Duodenal mucosa (tissue), 2 donors: ENCODE results near the gene TCEAL7.
A peak's percentile ranks its signal among the peaks of the same experiment; 100 is the strongest.
"Not testable (repeated sequence)": the region's sequence is repeated elsewhere in the genome, so short reads cannot be mapped to it uniquely, and the experiment has no call there.

Experiments
- H3K27ac ChIP-seq: one replicate; pipeline ENCODE4 v1.7.0; 2013; ENCODE audit warnings: low read depth, low read length
- H3K27me3 ChIP-seq, 2 donors: one replicate each; pipeline ENCODE4 v1.7.0; 2013; ENCODE audit warnings: low read length in 2 of 2, control low read depth in 1 of 2; ENCODE audit not compliant: insufficient read depth in 2 of 2, control insufficient read depth in 1 of 2
- H3K36me3 ChIP-seq, 2 donors: one replicate each; pipeline ENCODE4 v1.7.0; 2013; ENCODE audit warnings: low read length in 2 of 2, control low read depth in 1 of 2; ENCODE audit not compliant: insufficient read depth in 2 of 2, control insufficient read depth in 1 of 2
- H3K4me1 ChIP-seq, 2 donors: one replicate each; pipeline ENCODE4 v1.7.0; 2013; ENCODE audit warnings: low read length in 2 of 2, control low read depth in 1 of 2; ENCODE audit not compliant: insufficient read depth in 2 of 2, control insufficient read depth in 1 of 2
- H3K4me3 ChIP-seq, 2 donors: one replicate each; pipeline ENCODE4 v1.7.0; 2013; ENCODE audit warnings: low read length in 2 of 2, low read depth in 1 of 2
- H3K9ac ChIP-seq, 2 donors: one replicate each; pipeline ENCODE4 v1.7.0; 2013; ENCODE audit warnings: low read length in 2 of 2, low read depth in 1 of 2
- H3K9me3 ChIP-seq, 2 donors: one replicate each; pipeline ENCODE4 v1.7.0; 2013; ENCODE audit warnings: low read length in 2 of 2, control low read depth in 1 of 2; ENCODE audit not compliant: control insufficient read depth in 1 of 2

The TCEAL7 gene, protein sequence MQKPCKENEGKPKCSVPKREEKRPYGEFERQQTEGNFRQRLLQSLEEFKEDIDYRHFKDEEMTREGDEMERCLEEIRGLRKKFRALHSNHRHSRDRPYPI

DNA sequence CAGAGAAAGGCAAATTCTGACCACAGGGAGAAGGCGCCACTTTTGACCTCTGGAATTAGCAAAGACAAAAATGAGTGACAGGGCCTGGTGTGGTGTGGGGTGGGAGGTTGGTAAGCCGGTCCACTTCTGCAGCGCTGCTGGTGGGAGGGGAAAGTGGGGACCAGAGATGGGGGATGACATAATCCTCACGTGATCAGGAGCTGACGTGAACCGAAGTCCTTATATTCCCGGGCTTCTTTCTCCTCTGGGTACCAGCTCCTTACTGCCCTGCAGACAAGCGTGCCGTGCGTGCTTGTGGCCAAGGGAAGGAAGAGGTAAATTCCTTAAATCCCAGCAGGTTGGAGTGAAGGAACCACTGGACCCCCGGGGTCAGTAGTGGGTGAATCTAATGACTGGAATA lies at the start of gene TCEAL7:
Gene TCEAL7, plus strand, starts transcription at position 249 of the 400 bp plus-strand sequence. CDS start 1,165 bp downstream, outside the sequence.
- Histone ChIP-seq H3K4me3 (peak within 1 kb of the TSS; percentile 5 to 43), H3K4me1 (no peaks in the 10 kb centered on the region), H3K27me3 (no peaks in the 10 kb centered on the region), H3K27ac (no peak within 1 kb of the TSS), H3K36me3 (no peaks in the 10 kb centered on the region), H3K9ac (peak within 1 kb of the TSS in 1 of 2 donors; percentile 43), H3K9me3 (no peaks in the 10 kb centered on the region)

DNA sequence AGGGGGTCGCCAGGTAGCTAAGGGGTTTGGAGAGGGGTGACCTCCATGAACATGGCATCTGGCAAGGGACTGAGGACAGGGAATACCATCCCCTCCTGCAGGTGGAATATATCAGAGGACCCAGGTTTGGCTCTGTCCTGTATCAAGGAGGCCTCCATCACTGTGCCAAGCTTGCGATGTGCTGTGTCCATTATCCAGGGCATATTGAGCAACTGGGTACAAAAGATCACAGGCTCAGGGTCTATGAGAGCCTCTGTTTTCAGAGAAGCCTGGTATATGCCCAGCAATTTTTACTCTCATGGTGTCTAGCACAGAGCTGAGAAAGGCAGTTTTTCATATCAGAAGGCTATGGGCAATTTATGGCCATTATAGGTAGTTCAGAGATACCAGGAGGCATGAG lies 36.9 kb upstream of the TCEAL7 start:
- Histone ChIP-seq H3K27me3 (no peaks in the 10 kb centered on the region), H3K9ac (no peak overlapping the region), H3K4me1 (no peaks in the 10 kb centered on the region), H3K27ac (no peak overlapping the region), H3K4me3 (no peak overlapping the region), H3K9me3 (no peaks in the 10 kb centered on the region), H3K36me3 (no peaks in the 10 kb centered on the region)

DNA sequence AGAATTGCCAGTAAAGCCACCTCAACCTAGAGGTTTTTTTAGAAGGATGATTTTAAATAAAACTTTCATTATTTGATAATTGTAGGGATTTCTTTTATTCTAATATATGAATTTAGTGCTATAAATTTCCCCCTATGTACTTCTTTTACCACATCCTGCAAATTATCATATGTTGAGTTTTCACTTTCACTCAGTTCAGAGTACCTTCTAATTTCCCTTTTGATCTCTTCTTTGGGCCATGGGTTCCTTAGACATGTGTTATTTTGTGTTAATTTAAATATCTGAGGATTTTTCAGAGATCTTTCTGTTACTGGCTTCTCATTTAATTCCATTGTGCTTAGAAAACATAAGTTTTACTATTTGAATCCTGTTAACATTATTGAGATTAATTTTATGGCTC lies 25.3 kb upstream of the TCEAL7 start:
- no peaks in the 10 kb centered on the region for H3K9me3 ChIP-seq
- no peak overlapping the region for H3K27ac ChIP-seq
- no peaks in the 10 kb centered on the region for H3K36me3 ChIP-seq
- H3K4me3 ChIP-seq: no peak overlapping the region
- H3K4me1 ChIP-seq: no peaks in the 10 kb centered on the region
- H3K27me3 ChIP-seq: no peaks in the 10 kb centered on the region
- H3K9ac ChIP-seq: no peak overlapping the region

DNA sequence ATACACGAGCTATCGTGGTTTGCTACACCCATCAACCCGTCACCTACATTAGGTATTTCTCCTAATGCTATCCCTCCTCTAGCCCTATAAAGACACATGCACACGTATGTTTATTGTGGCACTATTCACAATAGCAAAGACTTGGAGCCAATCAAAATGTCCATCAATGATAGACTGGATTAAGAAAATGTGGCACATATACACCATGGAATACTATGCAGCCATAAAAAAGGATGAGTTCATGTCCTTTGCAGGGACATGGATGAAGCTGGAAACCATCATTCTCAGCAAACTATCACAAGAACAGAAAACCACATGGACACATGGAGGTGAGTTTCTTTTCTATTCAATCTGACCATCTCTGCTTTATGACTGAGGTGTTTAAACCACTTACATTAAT lies 24.4 kb upstream of the TCEAL7 start:
- H3K36me3 ChIP-seq, H3K4me1 ChIP-seq, H3K27me3 ChIP-seq, H3K9ac ChIP-seq, H3K27ac ChIP-seq, H3K9me3 ChIP-seq, H3K4me3 ChIP-seq: not testable (repeated sequence)

DNA sequence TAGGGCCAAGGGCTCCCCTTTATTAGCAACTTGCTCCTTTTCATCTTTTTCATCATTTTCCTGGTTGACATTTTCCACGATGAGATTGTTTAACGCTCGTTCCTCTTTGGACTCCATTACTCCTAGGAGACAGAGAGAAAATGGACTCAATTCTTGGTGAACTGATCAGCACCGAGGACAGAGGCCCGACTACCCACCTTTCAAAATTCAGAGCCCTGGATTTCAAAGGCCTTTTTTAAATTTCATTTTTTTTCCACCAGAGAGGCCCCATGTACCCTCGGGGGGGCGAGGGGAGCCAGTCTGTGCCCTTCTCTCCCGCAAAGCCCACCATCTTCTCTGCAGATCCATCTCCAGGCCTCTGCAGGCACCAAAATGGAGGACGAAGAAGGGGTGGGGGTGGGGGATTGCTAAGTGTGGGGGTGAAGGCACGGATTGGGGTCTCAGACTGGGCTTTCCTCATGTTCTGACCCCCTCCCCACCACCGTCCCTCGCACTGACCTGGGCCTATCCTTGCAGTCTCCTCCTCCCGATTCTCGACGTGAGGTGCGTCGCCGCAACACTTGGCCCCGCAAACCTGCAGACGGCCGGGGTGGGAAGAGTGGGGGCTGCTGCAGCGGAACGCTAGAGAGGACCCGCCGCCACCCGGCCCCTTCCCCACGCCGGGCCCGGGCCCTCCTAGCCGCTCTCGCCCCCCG lies 20.0 kb upstream of the TCEAL7 start:
- no peak overlapping the region for H3K27ac ChIP-seq
- H3K27me3 ChIP-seq: no peaks in the 10 kb centered on the region
- no peaks in the 10 kb centered on the region for H3K4me1 ChIP-seq
- H3K9me3 ChIP-seq: no peaks in the 10 kb centered on the region
- no peak overlapping the region for H3K9ac ChIP-seq
- H3K4me3 ChIP-seq: peak overlapping the region; percentile 60 to 61
- H3K36me3 ChIP-seq: no peaks in the 10 kb centered on the region

DNA sequence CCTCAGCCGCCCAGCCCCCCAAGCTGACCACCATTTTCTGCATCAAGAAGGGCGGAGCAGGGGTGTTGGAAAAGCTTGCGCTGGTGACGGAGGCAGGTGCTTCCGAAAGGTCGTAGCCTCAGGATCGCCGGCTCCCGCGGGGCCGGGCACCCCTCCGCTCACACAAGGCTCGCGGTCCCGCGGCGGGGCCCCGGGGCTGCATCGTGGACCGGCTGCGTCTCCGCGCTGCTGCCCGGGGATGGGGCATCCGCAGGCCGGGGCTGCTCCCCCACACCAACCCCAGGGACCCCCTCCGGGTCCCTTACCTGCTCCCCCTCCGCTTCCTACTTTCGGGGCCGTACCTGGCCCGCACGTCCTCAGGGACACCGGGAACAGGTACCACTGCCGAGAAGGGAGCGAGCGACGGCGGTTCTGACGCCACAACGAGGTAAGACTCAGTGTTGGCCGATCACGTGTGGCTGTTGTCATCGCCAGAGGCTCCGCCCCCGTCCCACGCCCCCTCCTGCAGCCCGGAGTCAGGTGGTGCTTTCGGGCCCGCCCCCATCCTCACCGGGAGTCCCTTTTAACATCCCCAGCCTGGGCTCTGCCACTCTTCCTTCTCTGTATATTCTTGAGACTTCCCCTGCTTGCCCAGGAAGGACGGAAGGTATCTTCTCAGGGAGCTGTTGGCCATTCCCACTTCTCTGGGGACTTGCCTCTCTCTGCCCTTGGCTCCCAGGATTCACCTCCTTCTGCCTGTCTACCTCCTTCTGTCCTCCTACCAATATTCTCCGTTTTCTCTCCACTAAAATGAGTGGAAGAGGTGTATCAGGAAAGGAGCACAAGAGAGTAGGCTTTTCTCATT lies 19.3 kb upstream of the TCEAL7 start, which contains the start of gene BEX2:
Gene BEX2, minus strand, starts transcription at position 436 of the 844 bp plus-strand sequence. CDS start 1,014 bp downstream, outside the sequence.
- no peaks in the 10 kb centered on the region for H3K9me3 ChIP-seq
- H3K27me3 ChIP-seq: no peaks in the 10 kb centered on the region
- H3K9ac ChIP-seq: peak within 1 kb of the TSS in 1 of 2 donors; percentile 18
- no peaks in the 10 kb centered on the region for H3K36me3 ChIP-seq
- no peak within 1 kb of the TSS for H3K27ac ChIP-seq
- no peaks in the 10 kb centered on the region for H3K4me1 ChIP-seq
- H3K4me3 ChIP-seq: peak within 1 kb of the TSS; percentile 60 to 61

DNA sequence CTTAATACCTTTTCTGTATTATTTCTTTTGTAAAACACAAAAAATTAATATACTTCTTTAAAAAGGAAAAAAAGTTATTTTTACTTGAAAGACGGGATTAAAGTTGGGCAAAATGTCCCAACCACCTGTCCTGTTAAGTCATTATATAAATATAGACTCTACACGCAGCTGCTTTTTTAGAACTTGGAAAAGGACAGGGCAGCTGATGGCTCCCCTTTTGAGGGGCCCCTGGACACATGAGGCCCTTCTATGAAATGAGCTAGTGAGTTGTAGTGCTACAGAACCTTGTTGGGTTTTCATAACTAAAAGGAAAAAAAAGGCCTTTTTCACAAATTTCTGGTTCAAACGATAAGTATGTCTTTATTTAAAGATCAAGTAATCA lies 18.6 kb upstream of the TCEAL7 start:
- H3K9ac ChIP-seq: no peak overlapping the region
- no peaks in the 10 kb centered on the region for H3K36me3 ChIP-seq
- no peaks in the 10 kb centered on the region for H3K27me3 ChIP-seq
- H3K4me3 ChIP-seq: peak overlapping the region in 1 of 2 donors; percentile 60
- H3K27ac ChIP-seq: no peak overlapping the region
- no peaks in the 10 kb centered on the region for H3K9me3 ChIP-seq
- H3K4me1 ChIP-seq: no peaks in the 10 kb centered on the region

DNA sequence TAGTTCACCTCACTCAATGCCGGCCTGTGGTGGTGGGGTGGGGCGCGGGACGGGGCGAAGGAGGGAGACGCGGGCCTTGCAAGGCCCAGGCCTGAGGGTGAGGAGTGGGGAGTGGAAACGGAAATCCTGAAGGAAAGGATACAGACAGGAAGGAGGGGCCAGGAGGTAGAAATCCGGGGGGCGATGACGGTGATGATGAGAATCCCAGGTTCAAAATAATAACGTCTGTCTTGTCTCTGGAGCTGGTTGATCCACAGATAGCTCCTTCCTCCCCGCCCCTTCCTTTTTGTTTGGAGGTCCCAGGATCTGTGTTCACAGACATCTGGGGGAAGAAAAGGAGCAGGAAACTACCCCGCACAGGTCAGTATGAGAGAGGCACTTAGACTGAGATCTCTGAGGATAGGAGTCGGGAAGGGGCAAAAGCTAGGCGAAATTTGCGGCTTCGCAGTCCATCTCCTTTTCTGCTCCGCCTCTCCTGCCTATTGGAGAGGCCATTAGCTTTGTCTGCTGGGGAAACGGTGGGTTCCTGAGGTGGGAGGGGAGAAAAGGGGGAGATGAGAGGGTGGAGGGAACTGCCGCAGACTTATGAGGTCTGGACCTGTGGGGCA lies 746 bp downstream of the TCEAL7 start:
- Histone ChIP-seq H3K27me3 (no peaks in the 10 kb centered on the region), H3K4me3 (no peak overlapping the region), H3K9ac (no peak overlapping the region), H3K9me3 (no peaks in the 10 kb centered on the region), H3K36me3 (no peaks in the 10 kb centered on the region), H3K4me1 (no peaks in the 10 kb centered on the region), H3K27ac (no peak overlapping the region)

DNA sequence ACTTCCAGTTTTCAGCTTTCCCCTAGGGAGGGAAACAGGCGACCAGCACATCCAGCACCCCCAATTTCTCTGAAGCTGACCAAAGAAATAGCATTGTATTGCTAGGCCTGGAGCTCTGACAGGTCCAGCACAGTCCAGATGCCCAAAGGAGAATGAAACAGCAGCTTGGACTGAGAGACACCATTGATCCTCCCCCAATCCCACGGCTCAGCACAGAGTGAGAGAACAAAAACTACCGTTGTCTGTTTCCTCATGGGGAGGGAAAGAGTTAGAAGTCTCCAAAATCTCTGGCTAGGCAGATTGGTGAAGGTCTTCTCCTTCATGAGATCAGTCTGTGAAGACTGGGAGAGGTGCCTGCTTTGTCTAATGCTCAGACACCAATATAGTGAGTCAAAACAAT lies 8.6 kb downstream of the TCEAL7 start:
- H3K9ac ChIP-seq: no peak overlapping the region
- H3K4me3 ChIP-seq: no peak overlapping the region
- no peak overlapping the region for H3K27ac ChIP-seq
- no peaks in the 10 kb centered on the region for H3K27me3 ChIP-seq
- no peaks in the 10 kb centered on the region for H3K9me3 ChIP-seq
- H3K36me3 ChIP-seq: no peaks in the 10 kb centered on the region
- H3K4me1 ChIP-seq: no peaks in the 10 kb centered on the region

DNA sequence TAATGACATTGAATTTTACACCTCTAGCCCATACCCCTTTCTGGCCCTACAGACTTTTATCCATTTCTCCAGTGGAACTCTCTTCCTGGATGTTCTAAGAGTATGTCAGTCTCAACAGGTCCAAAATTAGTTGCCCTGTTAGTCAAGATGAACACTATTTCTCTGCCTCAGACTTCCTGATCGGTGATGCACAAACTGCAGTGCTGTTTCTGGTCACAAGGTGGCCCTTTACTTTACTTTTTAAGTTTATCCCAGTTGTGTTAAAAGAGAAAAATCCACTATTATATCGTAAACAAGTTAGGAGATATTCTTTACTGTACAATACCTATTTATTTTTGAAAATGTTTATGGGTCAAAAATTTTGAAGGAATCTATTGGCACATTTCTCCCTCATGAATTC lies 13.1 kb downstream of the TCEAL7 start:
- no peaks in the 10 kb centered on the region for H3K36me3 ChIP-seq
- no peaks in the 10 kb centered on the region for H3K27me3 ChIP-seq
- H3K4me3 ChIP-seq: no peak overlapping the region
- H3K9me3 ChIP-seq: no peaks in the 10 kb centered on the region
- H3K27ac ChIP-seq: no peak overlapping the region
- no peak overlapping the region for H3K9ac ChIP-seq
- no peaks in the 10 kb centered on the region for H3K4me1 ChIP-seq
